Stimulated activated CD4-positive, alpha-beta T cell treated with anti-CD3 and anti-CD28 coated beads, Interleukin-2, amount 100 ng/mL, for 4 hours (primary cell): ENCODE measurements around the gene UBE2N.

Experiments used
- DNase-seq: peaks from one replicate; pipeline ENCODE4 v3.0.0-alpha.2; 2020; ENCODE audit warnings: low read depth

UBE2N gene

GRCh38 chr12:93379981-93380361 lies 61.8 kb downstream of the UBE2N start:
- DNase-seq = no peak

GRCh38 chr12:93379326-93379980 lies 62.3 kb downstream of the UBE2N start:
- no peak for DNase-seq

- DNase-seq = no peak
Measured at GRCh38 chr12:93378998-93379325, 62.8 kb downstream of the UBE2N start.

- DNase-seq = peak; percentile 36
Measured at GRCh38 chr12:93378196-93378997, 63.4 kb downstream of the UBE2N start.

- DNase-seq = peak; percentile 97
Measured at GRCh38 chr12:93377252-93378195, 64.2 kb downstream of the UBE2N start, which contains the start of gene NUDT4. TSS of gene NUDT4 (plus strand) at chr12:93377925. CDS start at chr12:93378323, 398 bp downstream.

GRCh38 chr12:93376436-93377251 lies 65.1 kb downstream of the UBE2N start:
- DNase-seq = no peak

GRCh38 chr12:93375906-93376305 lies 65.8 kb downstream of the UBE2N start:
- no peak for DNase-seq

GRCh38 chr12:93373961-93374656 lies 67.6 kb downstream of the UBE2N start:
- no peak for DNase-seq

GRCh38 chr12:93370947-93371346 lies 70.8 kb downstream of the UBE2N start:
- no peak for DNase-seq

GRCh38 chr12:93369505-93369904 lies 72.2 kb downstream of the UBE2N start:
- DNase-seq = no peak

GRCh38 chr12:93368766-93369165 lies 73.0 kb downstream of the UBE2N start:
- no peak for DNase-seq

GRCh38 chr12:93366422-93366821 lies 75.3 kb downstream of the UBE2N start:
- DNase-seq = no peak

- DNase-seq = no peak
Measured at GRCh38 chr12:93365616-93366405, 75.9 kb downstream of the UBE2N start.

- no peak for DNase-seq
Measured at GRCh38 chr12:93363841-93364297, 77.9 kb downstream of the UBE2N start.

GRCh38 chr12:93361151-93361919 lies 80.4 kb downstream of the UBE2N start:
- no peak for DNase-seq

- no peak for DNase-seq
Measured at GRCh38 chr12:93360688-93361087, 81.1 kb downstream of the UBE2N start.

GRCh38 chr12:93358821-93359220 lies 82.9 kb downstream of the UBE2N start:
- DNase-seq = no peak

GRCh38 chr12:93358058-93358457 lies 83.7 kb downstream of the UBE2N start:
- no peak for DNase-seq

- no peak for DNase-seq
Measured at GRCh38 chr12:93356214-93356613, 85.5 kb downstream of the UBE2N start.
